AG10803 (cell line): ENCODE data around the gene RPN2.

Experiments
- DNase-seq: peaks from one replicate; pipeline ENCODE4 v3.0.0; 2010; ENCODE audit warnings: low read depth
- H3K4me3 ChIP-seq: 2 replicates; pipeline ENCODE4 v1.5.1; 2011; ENCODE audit warnings: mild to moderate bottlenecking, low read length, control low read depth
- TF ChIP-seq, protein P1 (sequence below): conservative IDR thresholded peaks from 2 replicates; pipeline ENCODE4 v1.5.1; 2011; ENCODE audit warnings: mild to moderate bottlenecking, low read length, control low read depth, inconsistent platforms

RPN2 gene

DNA sequence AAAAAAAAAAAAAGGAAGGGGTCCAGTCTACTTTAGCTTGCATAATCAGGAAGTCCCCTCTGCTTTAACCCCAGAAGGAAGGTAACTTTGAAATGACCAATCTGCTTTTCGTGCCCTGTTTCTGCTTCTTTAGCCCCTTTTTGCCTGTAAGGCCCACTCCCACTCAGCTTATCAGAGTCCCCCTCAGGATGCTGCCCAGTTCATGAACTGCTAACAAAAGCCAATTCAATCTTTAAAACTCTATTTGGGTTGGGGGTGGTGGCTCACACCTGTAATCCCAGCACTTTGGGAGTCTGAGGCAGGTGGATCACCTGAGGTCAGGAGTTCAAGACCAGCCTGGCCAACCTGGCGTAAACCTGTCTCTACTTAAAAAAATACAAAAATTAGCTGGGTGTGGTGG is 70.2 kb downstream of the RPN2 start:
- DNase-seq, result no peak
- TF ChIP-seq, protein P1, sequence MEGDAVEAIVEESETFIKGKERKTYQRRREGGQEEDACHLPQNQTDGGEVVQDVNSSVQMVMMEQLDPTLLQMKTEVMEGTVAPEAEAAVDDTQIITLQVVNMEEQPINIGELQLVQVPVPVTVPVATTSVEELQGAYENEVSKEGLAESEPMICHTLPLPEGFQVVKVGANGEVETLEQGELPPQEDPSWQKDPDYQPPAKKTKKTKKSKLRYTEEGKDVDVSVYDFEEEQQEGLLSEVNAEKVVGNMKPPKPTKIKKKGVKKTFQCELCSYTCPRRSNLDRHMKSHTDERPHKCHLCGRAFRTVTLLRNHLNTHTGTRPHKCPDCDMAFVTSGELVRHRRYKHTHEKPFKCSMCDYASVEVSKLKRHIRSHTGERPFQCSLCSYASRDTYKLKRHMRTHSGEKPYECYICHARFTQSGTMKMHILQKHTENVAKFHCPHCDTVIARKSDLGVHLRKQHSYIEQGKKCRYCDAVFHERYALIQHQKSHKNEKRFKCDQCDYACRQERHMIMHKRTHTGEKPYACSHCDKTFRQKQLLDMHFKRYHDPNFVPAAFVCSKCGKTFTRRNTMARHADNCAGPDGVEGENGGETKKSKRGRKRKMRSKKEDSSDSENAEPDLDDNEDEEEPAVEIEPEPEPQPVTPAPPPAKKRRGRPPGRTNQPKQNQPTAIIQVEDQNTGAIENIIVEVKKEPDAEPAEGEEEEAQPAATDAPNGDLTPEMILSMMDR, result no peak
- H3K4me3 ChIP-seq, result no peak overlapping the region

DNA sequence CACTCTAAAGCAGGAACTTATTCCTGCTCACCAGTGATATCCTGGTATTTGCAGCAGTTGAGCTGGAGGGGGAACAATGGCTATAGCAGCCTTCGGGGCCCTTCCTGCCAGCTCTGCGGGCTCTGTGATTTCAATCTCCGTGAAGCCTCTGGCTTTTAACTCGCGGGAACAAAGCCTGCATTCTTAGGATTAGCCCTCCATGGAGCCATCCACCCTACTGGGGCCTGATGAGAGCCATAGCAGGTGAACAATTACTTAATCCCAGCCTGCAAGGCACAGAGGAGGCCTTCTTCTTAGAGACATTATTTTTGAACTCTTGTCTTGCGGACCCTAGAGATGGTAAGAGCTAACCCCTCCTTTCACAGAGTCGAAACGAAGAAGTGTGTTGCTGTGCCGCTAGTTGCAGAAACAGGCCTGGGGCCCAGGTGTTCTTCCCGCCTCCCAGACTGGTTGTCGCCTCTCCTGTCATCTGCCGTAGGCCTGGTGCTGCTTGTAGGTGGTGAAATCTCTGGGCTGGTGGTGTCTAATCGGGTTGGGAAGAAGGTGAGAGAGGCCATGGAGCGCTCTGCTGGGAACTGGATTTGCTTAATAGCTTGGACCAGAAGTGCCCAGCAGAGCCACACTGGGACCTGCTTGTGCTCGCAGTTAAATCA is 72.8 kb downstream of the RPN2 start:
- no peak for DNase-seq
- TF ChIP-seq, protein P1, result no peak

DNA sequence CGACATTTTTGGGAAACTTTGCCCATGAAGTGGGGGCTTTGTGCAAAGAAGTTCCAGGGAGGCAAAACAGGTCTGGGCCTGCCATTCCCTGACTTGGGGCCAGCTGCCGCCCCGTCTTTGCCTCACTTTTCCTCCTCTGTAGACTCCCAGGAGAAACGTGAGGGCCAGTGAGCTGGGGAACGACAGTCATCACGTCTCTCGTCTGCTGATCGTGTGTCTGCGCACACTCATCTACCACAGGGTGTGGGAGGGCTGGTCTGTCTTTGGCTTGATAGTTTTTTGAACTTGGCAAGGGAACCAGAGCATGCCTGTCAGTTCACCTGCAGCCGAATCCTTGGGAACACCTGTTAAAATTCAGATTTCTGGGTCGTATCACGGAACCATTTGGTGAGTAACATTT is 74.0 kb downstream of the RPN2 start:
- DNase-seq, result no peak
- TF ChIP-seq, protein P1, result no peak
- H3K4me3 ChIP-seq, result no peak overlapping the region

More for the DNA sequence above, 72.8 kb downstream of the RPN2 start:
- no peak overlapping the region for H3K4me3 ChIP-seq

DNA sequence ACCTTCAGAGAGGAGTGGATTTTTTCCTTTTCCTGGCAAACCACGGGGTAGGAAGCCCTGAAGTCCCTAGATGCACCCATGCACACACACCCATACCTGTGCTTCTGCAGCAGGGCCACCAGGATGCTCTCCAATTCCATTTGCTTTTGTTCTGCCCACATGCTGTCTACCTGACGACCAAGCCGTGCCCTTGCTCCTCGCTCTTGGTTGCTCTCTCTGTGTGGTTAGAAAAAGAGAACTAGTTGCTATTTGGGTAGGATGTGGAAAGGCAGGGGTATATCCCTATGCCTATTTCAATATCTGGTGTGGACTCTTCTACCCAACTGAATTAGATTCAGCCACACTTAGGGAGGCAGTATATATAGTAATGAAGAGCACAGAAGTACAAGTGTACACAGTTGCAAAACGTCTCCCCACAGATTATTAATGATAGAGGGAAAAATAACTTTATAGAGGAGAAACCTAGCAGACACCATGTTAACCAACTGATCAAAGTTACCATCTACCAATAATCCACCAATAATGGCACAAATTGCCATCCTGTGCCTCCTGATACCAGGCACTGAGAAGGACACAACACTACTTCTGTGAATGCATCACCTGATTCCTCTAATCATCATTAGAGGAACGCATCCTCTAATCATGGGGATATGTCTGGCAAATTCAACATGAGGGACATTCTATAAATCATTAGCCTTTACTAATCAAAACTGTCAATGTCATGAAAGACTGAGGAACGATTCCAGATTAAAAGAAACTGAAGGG is 75.2 kb downstream of the RPN2 start:
- TF ChIP-seq, protein P1, result no peak
- no peak for DNase-seq
- no peak overlapping the region for H3K4me3 ChIP-seq

DNA sequence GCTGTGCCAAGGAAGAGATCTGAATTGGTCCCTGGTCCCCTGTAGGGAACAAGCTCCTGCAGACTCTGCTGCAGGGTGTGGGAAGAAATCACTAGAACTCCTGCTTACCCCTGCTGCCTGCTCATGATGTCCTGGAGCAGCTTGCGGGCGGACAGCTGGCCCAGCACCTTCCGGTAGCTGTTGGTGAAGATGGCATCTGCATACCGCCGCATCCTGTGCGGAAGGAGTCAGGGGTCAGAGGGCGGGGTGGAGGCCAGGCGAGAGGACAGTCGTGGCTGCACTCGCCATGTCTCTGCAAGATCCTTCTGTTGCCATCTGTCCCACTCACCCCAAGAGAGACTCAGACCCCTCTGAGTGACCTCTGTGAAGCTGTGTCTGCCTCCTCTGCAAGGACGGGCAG is 77.2 kb downstream of the RPN2 start:
- no peak for DNase-seq
- no peak overlapping the region for H3K4me3 ChIP-seq
- TF ChIP-seq, protein P1, result no peak

DNA sequence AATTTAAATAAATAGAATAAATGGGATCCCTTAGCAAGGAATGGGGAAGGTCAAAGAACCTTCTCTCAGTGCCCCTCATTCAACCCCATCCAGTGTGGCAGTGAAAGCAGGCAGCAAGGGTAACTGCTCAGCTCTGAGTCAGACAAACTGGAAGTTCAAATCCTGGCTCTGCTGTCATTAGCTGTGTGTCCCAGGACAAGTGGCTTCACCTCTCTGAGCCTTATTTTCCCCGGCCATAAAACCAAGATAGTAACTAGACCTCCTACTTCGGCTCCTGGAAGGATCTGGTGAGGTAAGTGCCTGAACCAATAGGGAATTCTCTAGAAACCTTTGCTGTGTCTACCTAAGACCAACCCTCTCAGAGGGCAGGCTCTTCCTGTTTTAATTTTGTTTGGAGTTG is 78.4 kb downstream of the RPN2 start:
- no peak for DNase-seq
- H3K4me3 ChIP-seq, result no peak overlapping the region
- TF ChIP-seq, protein P1, result no peak

DNA sequence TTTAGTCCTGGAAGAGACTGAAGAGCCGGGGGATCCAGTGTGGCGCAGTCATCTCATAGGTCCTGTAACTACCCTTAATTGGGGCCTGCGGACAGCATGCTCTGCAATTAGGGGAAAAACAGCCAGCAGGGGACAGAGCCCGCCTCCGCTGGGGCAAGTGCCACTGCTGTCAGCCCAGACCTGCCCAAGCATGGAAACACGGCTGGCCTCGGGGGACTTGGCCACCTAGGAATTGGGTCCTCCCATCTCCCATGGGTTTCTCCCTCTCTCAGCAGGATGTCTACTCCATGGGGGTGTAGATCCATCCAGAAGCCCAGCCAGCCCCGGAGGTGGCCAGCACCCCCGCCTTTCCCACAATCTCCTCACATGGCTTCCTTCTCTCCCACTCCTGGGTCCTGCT is 78.9 kb downstream of the RPN2 start:
- no peak for DNase-seq

More for the DNA sequence above, 78.9 kb downstream of the RPN2 start:
- H3K4me3 ChIP-seq, result no peak overlapping the region
- TF ChIP-seq, protein P1, result no peak
